GM21619 (cell line): ENCODE measurements around the gene SLAMF8.

Experiments used
- ATAC-seq: cut with Tn5 transposase; IDR thresholded peaks from one replicate; pipeline ENCODE4 v1.9.1; 2021; ENCODE audit not compliant: unreplicated experiment

SLAMF8 gene

DNA sequence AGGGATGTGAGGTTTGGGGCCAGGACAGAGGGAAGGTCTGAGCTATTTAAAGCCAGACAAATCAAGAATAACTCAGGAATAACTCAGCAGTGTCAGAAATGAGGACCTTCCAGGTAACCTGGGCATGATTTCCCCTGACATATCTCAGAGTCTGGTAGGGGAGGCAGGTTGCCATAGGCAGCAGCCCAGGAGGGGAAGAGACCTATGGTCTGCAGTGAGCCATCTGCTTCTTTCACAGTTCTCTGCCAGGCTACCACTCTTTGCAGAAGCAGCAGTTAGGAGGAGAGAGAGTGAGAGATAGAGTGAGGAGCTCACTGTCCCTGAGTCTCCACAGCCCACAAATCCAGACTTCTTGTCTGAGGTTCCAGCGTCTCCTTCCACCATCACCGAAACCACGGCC lies 42.1 kb downstream of the SLAMF8 start:
- no peak for ATAC-seq

GRCh38 chr1:159869173-159869572 lies 42.5 kb downstream of the SLAMF8 start:
- peak; percentile 57 for ATAC-seq

DNA sequence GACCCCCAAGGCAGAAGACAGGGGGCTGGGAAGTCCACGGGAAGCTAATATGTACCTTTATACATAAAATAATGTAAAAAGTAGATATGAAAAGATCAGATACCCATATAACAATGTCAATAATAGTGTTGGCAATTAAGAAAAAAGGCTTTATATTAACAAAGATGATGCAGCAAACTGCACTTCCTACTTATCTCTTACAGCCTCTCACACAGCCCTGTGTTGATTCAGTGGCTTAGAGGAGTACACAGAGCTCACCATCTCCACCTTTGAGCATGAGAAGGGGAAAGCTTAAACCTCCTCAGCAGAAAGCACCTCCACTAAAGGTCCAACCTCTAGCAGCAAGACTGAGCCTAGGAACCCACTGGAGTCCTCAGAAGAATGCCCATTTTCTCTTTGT lies 42.9 kb downstream of the SLAMF8 start:
- ATAC-seq, result no peak

DNA sequence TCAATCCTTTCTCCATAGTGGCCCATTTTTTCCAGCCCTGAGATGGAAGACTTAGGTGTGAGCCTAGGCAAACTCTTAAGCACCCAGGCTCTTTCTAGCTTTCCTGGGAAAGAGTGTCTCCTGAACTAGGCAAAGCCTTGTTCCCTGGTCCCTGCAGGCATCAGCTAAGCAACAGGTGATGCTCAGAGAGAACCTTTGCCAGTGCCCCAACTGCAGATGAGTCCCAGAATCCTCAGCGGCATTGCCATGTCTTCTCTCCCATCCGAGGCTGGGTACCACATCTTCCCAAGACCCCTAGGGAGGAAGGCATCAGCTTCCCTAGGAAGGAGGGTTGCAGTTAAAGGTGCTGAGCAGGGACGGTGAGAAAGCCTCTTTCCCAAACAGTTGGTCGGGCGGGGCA lies 44.0 kb downstream of the SLAMF8 start:
- no peak for ATAC-seq

DNA sequence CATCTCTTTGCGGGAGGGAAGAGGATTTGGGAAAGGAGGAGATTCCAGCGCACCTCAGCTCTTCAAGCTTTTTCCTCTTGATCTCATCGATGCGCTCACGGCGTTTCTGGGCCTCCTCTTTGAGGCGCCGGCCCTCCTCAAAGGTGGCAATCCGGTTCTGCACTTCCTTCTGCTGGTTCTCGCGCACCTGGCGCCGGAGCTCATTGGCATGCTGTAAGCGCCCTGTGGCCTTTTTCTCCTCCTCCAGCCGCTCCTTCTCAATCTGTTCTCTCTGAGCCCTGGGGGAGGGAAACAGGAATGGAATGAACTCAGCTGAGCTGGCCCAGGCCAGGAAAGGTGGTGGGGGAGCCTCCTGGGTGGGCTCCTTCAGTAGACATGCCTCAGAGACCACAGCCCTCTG lies 46.2 kb downstream of the SLAMF8 start:
- ATAC-seq, result no peak

- ATAC-seq, result no peak
Observed at GRCh38 chr1:159873530-159874143, 47.0 kb downstream of the SLAMF8 start.

DNA sequence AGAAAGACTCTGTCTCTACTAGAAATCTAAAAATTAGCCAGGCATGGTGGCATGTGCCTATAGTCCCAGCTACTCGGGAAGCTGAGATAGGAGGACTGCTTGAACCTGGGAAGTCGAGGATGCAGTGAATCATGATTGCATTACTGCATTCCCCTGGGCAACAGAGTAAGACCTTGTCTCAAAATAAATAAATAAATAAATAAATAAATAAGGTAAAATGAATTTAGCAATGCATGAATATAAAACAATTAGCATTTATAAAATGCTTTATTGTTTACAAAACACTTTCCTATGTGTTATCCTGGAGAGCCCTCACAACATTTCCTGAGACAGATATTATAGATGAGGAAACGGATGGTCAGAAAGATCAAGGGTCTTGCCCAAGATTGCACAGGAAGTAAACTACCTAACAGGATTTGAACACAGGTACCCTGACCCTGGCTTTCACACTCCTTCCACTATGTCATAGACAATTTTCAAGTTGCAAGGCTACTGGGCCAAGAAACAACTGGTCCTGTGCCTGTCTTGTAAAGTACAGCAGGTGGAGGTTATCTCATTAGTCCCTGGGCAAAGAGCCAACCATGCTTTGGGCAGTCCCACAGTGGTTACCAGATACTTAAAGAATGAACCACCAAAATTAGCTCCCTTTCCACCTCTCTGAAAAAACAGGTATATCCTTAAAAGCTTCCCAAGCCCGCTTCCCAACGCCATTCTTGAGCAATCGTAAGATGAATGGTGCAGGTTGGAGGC lies 51.2 kb downstream of the SLAMF8 start:
- no peak for ATAC-seq

- no peak for ATAC-seq
Observed at GRCh38 chr1:159879136-159879535, 52.5 kb downstream of the SLAMF8 start.

GRCh38 chr1:159879977-159880376 lies 53.3 kb downstream of the SLAMF8 start:
- no peak for ATAC-seq

DNA sequence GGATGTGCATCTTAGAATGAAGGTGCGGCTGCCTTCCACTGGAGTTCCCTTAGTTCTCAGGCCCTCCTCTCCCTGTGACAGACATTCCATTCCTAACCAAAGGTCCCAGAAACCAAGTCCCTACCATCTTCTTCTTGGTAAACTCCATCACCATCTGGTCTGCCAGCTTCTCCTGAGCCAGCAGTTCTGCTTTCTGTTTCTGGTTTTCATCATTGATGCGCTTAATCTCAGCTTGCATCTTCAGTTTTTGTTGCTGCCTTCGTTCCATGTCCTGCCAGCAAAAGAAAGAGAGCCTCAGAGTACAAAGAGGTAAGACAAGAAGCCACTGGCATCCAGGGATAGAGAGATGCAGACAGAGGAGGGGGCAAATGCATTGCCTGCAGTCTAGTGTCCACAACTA lies 53.8 kb downstream of the SLAMF8 start:
- no peak for ATAC-seq

DNA sequence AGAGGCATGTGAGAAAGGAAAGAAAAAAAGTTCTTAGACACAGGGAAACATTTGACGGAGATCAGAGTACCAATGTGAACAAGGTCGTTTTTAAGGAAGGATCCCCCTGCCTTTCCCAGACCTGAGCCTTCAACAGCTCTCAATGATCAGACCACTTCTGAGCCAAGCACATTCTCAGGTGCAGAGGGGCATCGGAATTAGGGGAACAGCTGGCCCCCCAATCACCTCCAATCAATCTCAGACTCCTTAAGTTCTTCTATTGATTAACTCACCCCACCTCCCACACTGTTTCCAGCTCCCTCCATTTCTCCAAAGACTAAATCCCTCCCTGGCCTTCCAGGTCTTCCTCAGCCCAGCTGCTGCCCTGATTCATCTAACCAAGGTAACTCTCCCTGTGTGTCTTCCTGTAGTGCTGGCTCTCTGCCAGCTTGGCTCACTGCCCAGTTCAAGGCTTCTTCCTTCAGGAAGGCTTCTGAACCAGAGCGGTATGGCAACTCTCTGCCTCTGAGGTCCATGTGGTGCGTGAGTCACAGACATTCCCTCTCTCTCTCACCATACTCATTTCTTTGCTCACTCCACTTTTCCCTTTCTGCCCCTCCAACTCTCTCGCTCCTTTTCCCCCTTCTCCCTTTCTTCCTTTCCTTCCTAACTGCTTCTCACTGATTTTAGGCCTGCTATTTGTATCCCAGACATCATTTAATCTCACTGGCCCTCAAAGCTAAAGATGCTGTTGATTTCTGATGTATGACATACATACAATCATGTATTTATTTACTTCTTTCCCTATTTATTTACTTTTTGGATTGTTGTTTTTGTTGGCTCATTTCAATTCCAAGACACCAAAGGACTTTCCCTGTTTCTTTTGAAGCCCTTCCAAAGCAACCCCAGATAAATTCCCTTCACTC lies 55.2 kb downstream of the SLAMF8 start:
- ATAC-seq, result no peak

GRCh38 chr1:159882527-159882862 lies 55.8 kb downstream of the SLAMF8 start:
- no peak for ATAC-seq

- no peak for ATAC-seq
Observed at GRCh38 chr1:159883134-159883533, 56.5 kb downstream of the SLAMF8 start.

DNA sequence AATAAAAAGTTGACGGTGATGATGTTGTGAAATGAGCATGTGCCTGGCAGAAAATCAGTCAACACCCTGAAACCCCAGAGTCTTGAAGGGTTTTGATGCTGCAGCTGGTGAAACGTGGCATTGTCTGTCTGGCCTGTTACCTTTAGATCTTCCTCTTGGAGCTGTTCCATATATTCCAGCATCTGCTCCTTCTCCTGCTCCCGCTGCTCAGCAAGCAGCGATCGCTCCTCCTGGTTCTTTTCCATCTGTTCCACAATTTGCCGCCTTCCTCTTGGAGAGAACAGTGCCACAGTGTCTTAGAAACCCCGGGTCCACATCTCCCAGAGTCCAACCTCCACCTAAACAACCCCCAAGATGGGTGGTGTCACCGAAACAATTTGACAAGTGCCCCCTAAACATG lies 57.6 kb downstream of the SLAMF8 start:
- no peak for ATAC-seq
